Fibroblast of pulmonary artery (primary cell): ENCODE measurements around the gene FBXL16.

Experiments
- DNase-seq: peaks from one replicate; pipeline ENCODE4 v3.0.0-alpha.2; 2010; ENCODE audit warnings: low read depth
- H3K4me3 ChIP-seq: replicated peaks from 2 replicates; pipeline ENCODE4 v1.5.1; 2011; ENCODE audit warnings: low read depth, mild to moderate bottlenecking, control low read depth, low read length, moderate library complexity
- TF ChIP-seq, protein P1 (sequence below): IDR thresholded peaks from 2 replicates; pipeline ENCODE4 v1.5.1; 2011; ENCODE audit warnings: mild to moderate bottlenecking, control low read depth, low read length, inconsistent platforms; ENCODE audit errors: missing control alignments

The FBXL16 gene

DNA sequence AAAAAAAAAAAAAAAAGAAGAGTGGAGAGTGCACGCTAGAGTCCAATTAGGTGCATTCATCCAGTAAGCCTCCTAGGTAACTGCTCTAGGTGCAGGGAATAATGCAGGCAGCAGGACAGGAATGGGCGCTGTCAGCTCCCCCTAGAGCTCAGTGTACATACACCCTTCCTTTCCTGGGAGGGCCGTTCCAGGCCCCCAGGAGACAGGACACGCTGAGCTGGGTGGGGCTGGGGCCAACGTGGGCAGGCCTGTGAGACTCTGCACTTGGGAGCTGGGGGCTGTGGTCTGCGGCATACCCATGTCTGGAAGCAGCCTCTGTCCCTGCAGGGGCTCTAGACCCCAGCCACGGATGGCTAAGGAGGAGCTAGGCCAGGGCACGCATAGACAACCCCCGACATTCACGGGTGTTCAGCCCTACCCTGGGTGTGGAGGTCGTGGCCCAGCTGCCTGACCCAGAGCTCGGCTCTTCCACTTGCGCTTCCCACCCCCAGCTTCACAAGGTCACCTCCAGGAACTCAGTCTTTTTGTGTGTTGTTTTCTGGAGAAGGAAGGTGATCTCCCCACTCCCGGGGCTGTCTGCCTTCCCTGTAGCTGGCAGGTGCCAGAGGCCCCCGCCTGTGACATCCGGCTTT, 14.3 kb upstream of the FBXL16 start:
- TF ChIP-seq, protein P1, sequence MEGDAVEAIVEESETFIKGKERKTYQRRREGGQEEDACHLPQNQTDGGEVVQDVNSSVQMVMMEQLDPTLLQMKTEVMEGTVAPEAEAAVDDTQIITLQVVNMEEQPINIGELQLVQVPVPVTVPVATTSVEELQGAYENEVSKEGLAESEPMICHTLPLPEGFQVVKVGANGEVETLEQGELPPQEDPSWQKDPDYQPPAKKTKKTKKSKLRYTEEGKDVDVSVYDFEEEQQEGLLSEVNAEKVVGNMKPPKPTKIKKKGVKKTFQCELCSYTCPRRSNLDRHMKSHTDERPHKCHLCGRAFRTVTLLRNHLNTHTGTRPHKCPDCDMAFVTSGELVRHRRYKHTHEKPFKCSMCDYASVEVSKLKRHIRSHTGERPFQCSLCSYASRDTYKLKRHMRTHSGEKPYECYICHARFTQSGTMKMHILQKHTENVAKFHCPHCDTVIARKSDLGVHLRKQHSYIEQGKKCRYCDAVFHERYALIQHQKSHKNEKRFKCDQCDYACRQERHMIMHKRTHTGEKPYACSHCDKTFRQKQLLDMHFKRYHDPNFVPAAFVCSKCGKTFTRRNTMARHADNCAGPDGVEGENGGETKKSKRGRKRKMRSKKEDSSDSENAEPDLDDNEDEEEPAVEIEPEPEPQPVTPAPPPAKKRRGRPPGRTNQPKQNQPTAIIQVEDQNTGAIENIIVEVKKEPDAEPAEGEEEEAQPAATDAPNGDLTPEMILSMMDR: peak; percentile 19
- H3K4me3 ChIP-seq: peak overlapping the region; percentile 70
- no peak for DNase-seq

DNA sequence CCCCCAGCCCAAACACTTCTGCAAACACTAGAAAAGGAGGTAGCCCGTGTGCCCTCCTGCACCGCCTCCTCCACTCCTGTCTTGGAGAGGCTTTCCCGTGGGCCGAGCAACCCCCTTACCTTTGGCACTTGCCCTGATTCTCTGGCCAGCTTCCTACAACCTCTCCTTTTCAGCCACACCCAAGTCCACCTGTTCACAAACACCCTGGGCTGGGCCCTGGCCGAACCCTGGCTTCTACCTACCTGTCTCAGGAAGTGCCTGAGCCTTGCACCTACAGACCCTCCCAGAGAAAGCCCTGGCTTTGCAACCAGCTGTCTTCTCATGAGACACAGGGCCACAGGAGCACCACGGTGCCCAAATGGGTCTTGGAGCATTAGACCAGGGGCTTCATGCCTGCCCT, 13.3 kb upstream of the FBXL16 start:
- no peak for DNase-seq
- TF ChIP-seq, protein P1: no peak
- no peak overlapping the region for H3K4me3 ChIP-seq

DNA sequence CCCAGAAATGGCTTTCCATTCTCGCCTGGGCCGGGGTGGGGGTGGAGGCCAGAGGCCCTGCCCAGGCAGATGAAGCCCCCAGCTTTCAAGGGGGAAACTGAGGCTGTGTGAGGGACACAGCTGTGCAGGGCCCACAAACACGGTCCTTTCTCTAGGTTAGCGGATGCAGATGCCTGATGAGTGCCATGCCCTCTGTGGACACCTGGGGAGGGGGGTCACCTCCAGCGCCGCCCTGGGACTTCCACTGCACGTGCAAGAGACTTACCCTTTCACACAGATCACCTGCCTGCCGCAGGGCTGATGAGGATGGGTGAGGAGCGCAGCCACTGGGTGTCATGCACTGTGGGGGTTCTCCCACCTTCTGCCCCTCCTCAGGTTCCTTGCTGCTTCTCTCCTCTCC, 12.8 kb upstream of the FBXL16 start:
- TF ChIP-seq, protein P1: no peak
- DNase-seq: no peak
- H3K4me3 ChIP-seq: no peak overlapping the region

DNA sequence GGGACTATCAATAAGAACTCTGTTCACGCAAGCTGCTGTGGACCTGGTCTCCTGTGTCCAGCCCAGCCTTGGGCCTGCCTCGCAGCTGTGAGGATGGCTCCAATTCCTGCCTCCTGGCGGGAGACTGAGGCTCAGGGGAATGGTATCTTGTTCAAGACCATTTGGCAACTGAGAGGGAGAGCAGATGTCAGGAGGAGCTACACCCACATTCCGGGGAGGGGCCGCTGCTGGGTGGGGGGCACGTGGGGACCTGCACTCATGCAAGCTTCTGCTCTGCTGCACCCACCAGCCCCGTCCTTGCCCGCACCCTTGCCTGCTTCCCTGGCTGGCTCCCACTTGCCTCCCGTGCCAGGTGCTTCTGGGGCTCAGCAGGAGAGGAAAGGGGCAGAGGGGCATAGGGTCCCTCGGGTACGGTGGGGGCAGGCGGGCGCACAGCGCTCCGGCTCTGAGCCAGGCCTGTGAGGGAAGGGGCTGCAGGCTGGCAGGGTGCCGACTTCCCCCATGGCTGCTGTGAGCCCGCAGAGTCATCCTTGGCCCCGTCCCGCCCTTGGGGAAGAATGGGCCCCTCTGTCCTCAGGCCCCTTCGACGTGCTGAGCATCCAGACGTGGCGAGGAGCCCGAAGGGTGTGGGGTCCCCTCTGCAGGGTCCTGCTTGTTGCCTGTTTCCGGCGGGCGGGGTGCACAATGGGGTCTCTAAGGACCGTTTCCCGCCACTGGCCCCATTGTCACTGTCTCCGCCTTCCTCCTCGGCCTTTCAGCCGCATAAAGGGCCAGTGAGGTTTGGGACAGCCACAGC, 12.0 kb upstream of the FBXL16 start:
- TF ChIP-seq, protein P1: no peak
- DNase-seq: no peak

DNA sequence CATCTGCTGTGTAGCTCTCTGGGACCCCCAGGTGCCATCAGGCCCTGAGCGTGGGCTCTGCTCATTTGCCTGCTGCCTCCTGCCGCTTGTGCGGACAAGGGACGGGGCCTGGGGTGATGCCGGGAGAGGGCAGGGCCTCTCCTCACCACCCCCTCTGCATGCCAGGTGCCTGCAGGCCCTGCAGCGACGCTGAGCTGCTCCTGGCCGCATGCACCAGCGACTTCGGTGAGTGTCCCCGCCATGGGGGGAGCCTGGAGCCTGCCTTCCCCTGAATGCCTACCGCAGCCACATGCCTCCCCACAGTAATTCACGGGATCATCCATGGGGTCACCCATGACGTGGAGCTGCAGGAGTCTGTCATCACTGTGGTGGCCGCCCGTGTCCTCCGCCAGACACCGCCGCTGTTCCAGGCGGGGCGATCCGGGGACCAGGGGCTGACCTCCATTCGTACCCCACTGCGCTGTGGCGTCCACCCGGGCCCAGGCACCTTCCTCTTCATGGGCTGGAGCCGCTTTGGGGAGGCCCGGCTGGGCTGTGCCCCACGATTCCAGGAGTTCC, 11.2 kb upstream of the FBXL16 start:
- TF ChIP-seq, protein P1: no peak

More for the DNA sequence above, 12.0 kb upstream of the FBXL16 start:
- H3K4me3 ChIP-seq: no peak overlapping the region

DNA sequence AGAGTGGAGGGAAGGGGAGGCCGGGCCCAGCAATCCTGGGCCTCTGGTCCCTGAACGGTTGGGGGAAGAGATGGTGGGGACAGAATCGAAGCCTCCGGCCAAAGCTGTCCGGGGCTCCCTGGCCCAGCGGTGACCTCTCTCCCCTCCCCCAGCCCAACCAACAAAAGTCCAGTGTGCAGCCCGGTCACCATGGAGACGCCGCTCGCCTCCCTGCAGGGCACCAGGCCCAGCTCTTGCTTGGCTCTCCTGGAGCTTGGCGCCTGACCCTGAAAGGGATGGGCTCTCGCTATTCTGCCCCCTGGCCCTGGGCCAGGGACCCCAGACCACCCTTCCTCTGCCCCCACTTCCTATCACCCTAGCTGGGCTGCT, 10.6 kb upstream of the FBXL16 start:
- DNase-seq: peak; percentile 46
- TF ChIP-seq, protein P1: no peak
- peak overlapping the region; percentile 54 for H3K4me3 ChIP-seq

More for the DNA sequence above, 11.2 kb upstream of the FBXL16 start:
- no peak for DNase-seq
- H3K4me3 ChIP-seq: no peak overlapping the region
